Measurements from ENCODE around the gene EIF2B4.

The EIF2B4 gene

GRCh38 chr2:27376151-27376865, 6.2 kb upstream of the EIF2B4 start:
- no peak overlapping the region for H3K4me3 ChIP-seq (ENCODE audit: insufficient read depth, low read length, poor library complexity, severe bottlenecking)

GRCh38 chr2:27375513-27376099, 5.5 kb upstream of the EIF2B4 start:
- no peak overlapping the region for H3K4me2 ChIP-seq (ENCODE audit: low read depth, low read length, poor library complexity, severe bottlenecking)
- H3K9ac ChIP-seq (ENCODE audit: low read length): no peak overlapping the region
- H3K27me3 ChIP-seq (ENCODE audit: low read length): no peaks in the 10 kb centered on the region
- H4K20me1 ChIP-seq (ENCODE audit: low read depth, low read length): no peaks in the 10 kb centered on the region
- no peaks in the 10 kb centered on the region; the same call in 1 of the 2 replicates for H3K36me3 ChIP-seq (ENCODE audit: low read length)
- no peak overlapping the region for H3K27ac ChIP-seq (ENCODE audit: low read depth, low read length)
- no peak overlapping the region for H3K4me3 ChIP-seq (ENCODE audit: insufficient read depth, low read length, poor library complexity, severe bottlenecking)
- no peaks in the 10 kb centered on the region for H3K9me3 ChIP-seq (ENCODE audit: insufficient read depth, low read length)
- peaks cover 18% of the 10 kb centered on the region for H3F3A ChIP-seq (ENCODE audit: insufficient read depth)
- no peak overlapping the region for H2AFZ ChIP-seq (ENCODE audit: low read depth, low read length, severe bottlenecking)
- TF ChIP-seq CTCF (IDR thresholded peaks at IDR 0.05; ENCODE audit: insufficient read depth, low read length, poor library complexity, severe bottlenecking) (no peak), EZH2phosphoT487 (conservative IDR thresholded peaks at IDR 0.05; ENCODE audit: low read length) (no peak)
- H3K9me2 ChIP-seq (replicated peaks; ENCODE audit: insufficient read depth, low read length): no peaks in the 10 kb centered on the region
- peaks cover 27% of the 10 kb centered on the region; the same call in 1 of the 2 replicates for H3K79me2 ChIP-seq (ENCODE audit: insufficient read depth, low read length)

More at GRCh38 chr2:27376151-27376865, 6.2 kb upstream of the EIF2B4 start:
- Histone ChIP-seq H3K27ac (ENCODE audit: low read depth, low read length) (no peak overlapping the region), H3F3A (ENCODE audit: insufficient read depth) (peaks cover 22% of the 10 kb centered on the region), H4K20me1 (ENCODE audit: low read depth, low read length) (no peaks in the 10 kb centered on the region), H3K9me3 (ENCODE audit: insufficient read depth, low read length) (no peaks in the 10 kb centered on the region), H2AFZ (ENCODE audit: low read depth, low read length, severe bottlenecking) (no peak overlapping the region), H3K79me2 (ENCODE audit: insufficient read depth, low read length) (peaks cover 20% of the 10 kb centered on the region; the same call in 1 of the 2 replicates), H3K4me2 (ENCODE audit: low read depth, low read length, poor library complexity, severe bottlenecking) (no peak overlapping the region), H3K27me3 (ENCODE audit: low read length) (no peaks in the 10 kb centered on the region), H3K9ac (ENCODE audit: low read length) (no peak overlapping the region), H3K9me2 (replicated peaks; ENCODE audit: insufficient read depth, low read length) (no peaks in the 10 kb centered on the region), H3K36me3 (ENCODE audit: low read length) (no peaks in the 10 kb centered on the region; the same call in 1 of the 2 replicates)
- no peak for TF ChIP-seq EZH2phosphoT487 (conservative IDR thresholded peaks at IDR 0.05; ENCODE audit: low read length)
- no peak for TF ChIP-seq CTCF (IDR thresholded peaks at IDR 0.05; ENCODE audit: insufficient read depth, low read length, poor library complexity, severe bottlenecking)

GRCh38 chr2:27373567-27373966, 3.4 kb upstream of the EIF2B4 start:
- Histone ChIP-seq H3K36me3 (ENCODE audit: low read length) (no peaks in the 10 kb centered on the region; the same call in 1 of the 2 replicates), H3K79me2 (ENCODE audit: insufficient read depth, low read length) (peaks cover 27% of the 10 kb centered on the region; the same call in 1 of the 2 replicates), H3K9me2 (replicated peaks; ENCODE audit: insufficient read depth, low read length) (no peaks in the 10 kb centered on the region), H3K27me3 (ENCODE audit: low read length) (no peaks in the 10 kb centered on the region), H3K9me3 (ENCODE audit: insufficient read depth, low read length) (no peaks in the 10 kb centered on the region), H2AFZ (ENCODE audit: low read depth, low read length, severe bottlenecking) (no peak overlapping the region), H3K9ac (ENCODE audit: low read length) (no peak overlapping the region), H3K27ac (ENCODE audit: low read depth, low read length) (no peak overlapping the region), H3K4me2 (ENCODE audit: low read depth, low read length, poor library complexity, severe bottlenecking) (no peak overlapping the region), H3F3A (ENCODE audit: insufficient read depth) (peaks cover 6% of the 10 kb centered on the region; the same call in 1 of the 2 replicates), H4K20me1 (ENCODE audit: low read depth, low read length) (no peaks in the 10 kb centered on the region), H3K4me3 (ENCODE audit: insufficient read depth, low read length, poor library complexity, severe bottlenecking) (no peak overlapping the region)
- TF ChIP-seq EZH2phosphoT487 (conservative IDR thresholded peaks at IDR 0.05; ENCODE audit: low read length) (no peak), CTCF (IDR thresholded peaks at IDR 0.05; ENCODE audit: insufficient read depth, low read length, poor library complexity, severe bottlenecking) (no peak)

Data from SU-DHL-6 (cell line).